Stimulated activated CD4-positive, alpha-beta T cell treated with anti-CD3 and anti-CD28 coated beads, TNF-alpha, amount 100 ng/mL, for 24 hours (primary cell): ENCODE measurements around the gene WDR88.
"Not testable (repeated sequence)": the region's sequence is repeated elsewhere in the genome, so short reads cannot be mapped to it uniquely, and the experiment has no call there.

Experiments
- DNase-seq, 3 experiments: peaks; one replicate each; pipeline ENCODE4 v3.0.0-alpha.2; 2020; ENCODE audit warnings: low read depth in 3 of 3

The WDR88 gene

GRCh38 chr19:33171222-33171795 is 39.4 kb downstream of the WDR88 start:
- DNase-seq = no peak

GRCh38 chr19:33171916-33172359 is 40.0 kb downstream of the WDR88 start:
- no peak for DNase-seq

DNA sequence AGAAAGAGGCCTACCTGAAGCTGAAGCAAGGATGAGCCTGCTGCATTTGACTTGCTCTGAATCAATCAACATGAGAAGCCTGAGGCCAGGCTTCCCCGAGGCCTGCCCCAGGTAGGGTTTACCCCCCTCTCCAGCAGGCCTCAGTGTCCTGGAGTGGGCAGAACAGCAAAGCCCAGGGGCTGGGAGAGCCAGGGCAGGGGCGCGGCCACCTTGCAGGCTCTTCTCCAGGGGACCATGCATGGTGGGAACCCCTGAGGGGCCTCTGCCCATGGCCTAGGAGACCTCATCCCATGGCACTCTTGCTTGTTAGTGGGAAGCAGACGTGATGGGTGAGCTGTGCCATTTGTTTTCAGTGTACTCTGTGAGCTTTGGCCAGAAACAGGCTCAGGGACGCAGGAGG is 42.3 kb downstream of the WDR88 start:
- DNase-seq = no peak

DNA sequence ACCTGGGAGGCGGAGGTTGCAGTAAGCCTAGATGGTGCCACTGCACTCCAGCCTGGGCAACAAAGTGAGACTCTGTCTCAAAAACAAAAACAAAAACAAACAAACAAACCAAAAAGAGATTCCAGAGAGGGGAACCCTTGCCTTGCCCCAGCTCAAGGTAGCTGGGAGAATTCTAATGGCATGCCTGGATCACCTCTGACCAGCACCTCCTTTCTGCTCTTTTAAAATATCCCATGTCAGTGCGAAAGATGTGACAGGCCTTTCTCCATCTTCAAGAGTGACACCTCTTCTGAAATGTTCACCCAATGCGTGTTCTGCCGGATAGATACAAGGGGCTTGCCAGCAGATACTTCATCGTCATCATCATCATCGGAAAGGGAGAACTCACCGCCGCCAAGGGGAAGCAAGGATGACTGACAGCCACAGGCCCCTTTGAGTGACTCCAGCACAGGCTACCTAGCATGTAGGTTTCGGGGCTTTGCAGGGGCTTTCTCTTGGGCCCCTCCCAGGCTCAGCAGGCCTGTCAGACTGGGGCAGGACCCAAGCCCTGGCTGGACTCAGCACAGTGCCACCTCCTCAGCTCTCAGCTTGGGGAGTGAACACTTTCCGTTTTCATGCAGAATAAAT is 43.4 kb downstream of the WDR88 start:
- DNase-seq = no peak

DNA sequence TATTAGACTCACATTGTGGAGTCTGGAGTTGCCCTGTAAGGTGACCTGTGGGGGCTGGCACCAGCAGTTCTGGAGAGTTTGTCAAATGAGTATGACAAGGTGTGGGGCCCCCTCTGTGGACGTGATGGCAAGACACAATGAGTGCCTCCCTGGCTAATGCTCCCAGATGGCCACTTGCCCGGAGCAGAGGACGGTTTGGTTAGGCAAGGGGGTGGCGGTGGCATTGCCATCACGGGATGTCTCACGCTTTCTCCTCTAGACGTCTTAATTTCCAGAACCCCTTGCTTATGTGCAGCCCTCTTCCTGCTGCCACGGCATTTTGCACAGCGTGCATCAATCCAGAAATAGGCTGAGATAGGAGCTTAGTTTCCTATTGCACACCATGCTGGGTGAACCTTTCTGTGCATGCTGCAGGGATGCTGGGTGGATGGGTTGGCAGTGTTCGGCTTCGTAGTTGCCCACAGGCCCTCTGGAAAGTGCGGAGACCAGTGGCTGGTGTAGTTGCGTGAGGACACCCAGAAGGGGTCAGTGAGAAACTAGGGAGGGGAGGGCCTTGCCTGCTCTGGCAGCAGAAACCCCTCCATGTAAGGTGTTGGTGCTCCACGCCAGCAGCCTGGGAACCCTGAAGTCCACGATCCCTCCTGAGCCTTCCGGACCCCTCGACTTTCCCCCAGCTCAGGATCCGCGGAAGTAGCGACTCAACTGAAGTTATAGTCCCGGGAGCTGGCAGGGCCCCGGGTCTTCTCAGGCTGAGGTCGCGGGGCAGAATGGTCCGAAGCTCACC is 44.2 kb downstream of the WDR88 start:
- no peak for DNase-seq

- DNase-seq = peak; percentile 91 to 98 (median 93)
These were observed 44.9 kb downstream of the WDR88 start for GRCh38 chr19:33176670-33177416.

GRCh38 chr19:33177417-33177979 is 45.6 kb downstream of the WDR88 start:
- DNase-seq = peak in 1 of 3 experiments; percentile 31

- no peak for DNase-seq
These were observed 54.7 kb downstream of the WDR88 start for GRCh38 chr19:33186431-33187182.

DNA sequence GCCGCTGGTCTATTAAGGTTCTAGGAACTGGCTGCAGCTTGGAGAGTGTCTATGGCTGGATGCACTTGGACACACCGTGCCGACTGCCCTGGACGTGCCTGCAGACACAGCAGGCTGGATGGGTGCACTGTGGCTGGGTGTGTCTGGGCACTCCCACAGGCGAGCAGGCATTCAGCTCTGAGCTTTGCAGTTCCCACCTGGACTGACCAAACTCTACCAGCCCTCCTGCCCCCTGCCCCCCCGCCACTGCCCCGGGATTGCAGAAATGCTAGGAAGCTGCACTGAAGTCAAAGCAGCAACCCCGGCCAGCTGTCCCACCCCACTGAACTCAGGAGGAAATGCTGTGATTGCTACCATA is 55.2 kb downstream of the WDR88 start:
- no peak for DNase-seq

- DNase-seq = no peak
These were observed 57.5 kb downstream of the WDR88 start for GRCh38 chr19:33189453-33189852.

GRCh38 chr19:33191092-33191491 is 59.2 kb downstream of the WDR88 start:
- not testable (repeated sequence) for DNase-seq

DNA sequence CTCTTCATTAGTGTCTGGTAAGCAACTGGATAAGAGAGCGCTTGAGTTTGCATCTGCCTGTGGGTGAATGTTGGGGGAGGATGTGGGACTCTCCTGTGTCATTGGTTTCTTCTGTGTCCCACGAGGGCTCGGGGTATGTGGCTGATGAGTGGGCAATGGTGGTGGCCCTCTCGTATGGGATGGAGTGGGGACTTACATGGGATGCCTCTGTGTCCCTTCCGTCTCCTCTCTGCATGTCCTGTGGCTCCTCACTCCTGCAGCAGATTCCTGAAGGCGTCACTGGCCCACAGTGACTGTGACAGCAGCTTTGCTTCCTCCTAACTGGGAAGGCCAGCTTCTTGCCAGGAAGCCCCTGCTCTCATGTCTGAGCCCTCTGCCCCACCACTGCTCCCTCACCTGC is 59.6 kb downstream of the WDR88 start:
- no peak for DNase-seq

- DNase-seq = no peak
These were observed 60.1 kb downstream of the WDR88 start for GRCh38 chr19:33192010-33192409.

GRCh38 chr19:33193269-33193864 is 61.5 kb downstream of the WDR88 start:
- DNase-seq = no peak

GRCh38 chr19:33193865-33194362 is 62.0 kb downstream of the WDR88 start, which contains the start of gene LRP3:
Gene LRP3 (plus strand): TSS chr19:33194330. CDS start chr19:33194786, 456 bp downstream.
- DNase-seq = no peak

DNA sequence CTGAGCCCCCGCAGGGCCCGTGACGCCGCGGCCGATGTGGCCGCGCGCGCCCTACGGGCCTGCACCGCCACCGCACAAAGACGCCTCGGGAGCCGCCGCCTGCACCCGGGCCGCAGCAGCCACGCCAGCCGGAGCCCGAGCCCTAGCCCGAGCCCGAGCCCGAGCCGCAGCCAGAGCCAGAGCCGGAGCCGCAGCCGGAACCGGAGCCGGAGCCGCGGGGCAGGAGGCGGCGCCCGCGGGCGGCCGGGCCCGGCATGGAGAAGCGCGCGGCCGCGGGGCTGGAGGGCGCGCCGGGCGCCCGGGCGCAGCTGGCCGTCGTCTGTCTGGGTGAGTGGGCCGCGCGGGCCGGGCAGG is 62.6 kb downstream of the WDR88 start:
- DNase-seq = no peak

DNA sequence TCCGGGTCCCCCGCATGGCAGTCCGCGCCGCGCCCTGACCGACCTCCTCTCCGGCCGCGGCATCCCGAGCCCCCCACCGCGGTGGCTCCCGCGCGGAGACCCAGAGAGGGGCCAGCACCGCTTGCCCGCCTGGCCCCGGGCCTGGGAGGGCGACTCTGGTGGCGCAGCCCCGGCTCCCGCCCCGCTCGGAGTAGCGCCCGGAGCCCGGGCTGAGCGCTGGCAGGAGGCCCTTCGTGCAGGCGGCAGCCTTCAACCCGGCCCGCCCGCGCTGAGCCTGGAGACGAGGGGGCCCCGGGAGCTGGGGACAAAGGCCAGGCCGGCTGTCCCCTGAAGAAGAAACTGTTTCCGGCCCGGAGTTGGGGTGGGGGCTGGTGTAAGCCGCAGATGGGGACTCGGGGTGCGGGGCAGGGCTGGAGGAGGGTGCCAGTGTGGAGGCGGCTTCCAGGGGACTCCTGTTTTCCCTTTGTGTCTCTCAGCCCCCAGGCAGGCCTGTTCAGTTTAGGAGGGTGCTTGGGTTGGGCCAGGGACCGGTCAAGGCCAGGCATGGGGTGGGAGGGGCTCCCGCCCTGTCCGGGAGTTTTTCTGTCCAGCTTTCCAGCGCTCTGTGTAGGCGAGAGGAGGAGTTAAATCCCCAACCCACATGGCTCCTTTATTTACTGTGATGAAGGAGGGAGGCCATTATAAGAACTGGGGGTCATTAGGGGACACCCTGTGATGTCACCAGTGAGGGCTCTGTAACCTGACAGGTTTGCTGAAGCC is 63.2 kb downstream of the WDR88 start:
- DNase-seq = no peak

DNA sequence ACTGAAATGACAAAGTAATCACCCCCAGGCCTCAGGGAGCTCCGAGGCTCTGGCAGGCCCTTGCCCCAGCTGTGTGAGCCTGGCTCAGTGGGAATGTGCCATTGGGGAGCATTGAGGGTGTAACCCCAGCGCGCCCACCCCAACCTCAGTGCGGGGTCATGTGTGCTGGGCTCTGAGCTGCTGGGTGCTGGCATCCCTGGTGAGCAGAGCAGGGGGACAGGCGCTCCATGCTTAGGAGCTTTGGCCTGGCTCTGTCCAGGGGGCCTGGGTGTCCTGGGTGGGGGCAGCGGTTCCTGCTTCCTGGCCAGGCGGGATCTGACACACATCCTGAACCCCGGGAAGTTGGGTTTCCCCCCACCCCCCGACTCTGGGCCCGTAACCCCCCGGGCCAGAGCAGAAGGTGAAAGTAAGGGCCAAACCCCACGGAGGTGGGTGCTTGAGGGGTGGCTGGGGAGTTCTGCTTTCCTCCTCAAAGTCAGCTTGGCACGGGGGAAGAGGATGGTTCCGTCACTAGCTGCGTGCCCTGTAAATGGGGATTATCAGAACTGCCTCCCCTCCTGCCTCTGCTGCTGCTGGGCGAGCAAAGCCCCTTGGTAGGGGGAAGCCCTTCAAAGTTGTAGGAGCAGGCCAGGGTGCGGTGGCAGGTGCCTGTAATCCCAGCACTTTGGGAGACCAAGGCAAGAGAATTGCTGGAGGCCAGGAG is 63.9 kb downstream of the WDR88 start:
- DNase-seq = no peak

DNA sequence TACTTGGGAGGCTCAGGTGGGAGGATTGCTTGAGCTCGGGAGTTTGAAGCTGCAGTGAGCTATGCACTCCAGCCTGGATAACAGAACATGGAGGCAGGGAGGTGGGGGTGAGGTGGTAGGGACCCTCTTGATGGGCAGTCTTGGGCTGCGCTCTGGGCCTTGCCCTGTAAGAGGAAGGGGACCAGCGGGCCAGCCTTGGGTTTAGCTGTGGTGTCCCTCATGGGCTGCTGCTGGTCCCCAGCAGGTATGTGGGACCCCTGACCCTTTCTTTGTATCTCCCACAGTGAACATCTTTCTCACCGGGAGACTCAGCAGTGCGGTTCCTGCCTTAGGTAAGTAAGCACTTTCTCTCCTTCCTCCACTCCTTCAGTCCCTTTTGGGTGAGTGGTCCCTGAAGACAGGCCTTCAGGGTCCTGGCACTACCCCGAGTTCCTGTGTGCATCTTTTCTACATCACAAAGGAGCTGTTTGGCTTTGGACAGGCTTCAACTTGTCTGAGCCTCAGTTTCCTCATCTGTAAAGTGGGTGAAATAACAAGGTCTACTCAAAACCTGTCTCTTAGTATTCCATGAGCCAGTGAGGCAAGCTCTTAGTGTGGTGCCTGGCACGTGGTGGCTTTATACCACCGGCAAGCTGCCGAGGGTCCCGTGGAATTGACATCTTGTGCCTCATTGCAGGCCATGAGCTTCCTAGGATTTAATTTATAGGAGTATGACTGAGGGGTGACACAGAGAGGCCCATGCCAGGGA is 64.7 kb downstream of the WDR88 start:
- DNase-seq = no peak
